HCEC 1CT (cell line): ENCODE data around the gene PSTK.
A peak's percentile ranks its signal among the peaks of the same experiment; 100 is the strongest.

ENCODE experiments used
- DNase-seq: peaks from one replicate; pipeline ENCODE4 v3.0.0-alpha.2; 2017

The PSTK gene

GRCh38 chr10:122980209-122981065 is at the start of gene PSTK:
Gene PSTK, plus strand, starts transcription at chr10:122980401. Its CDS starts 79 bp downstream, at chr10:122980480.
- peak; percentile 88 for DNase-seq

- peak; percentile 23 for DNase-seq
Observed at GRCh38 chr10:122931088-122931906, 48.9 kb upstream of the PSTK start.

GRCh38 chr10:122939133-122939855 is 40.9 kb upstream of the PSTK start:
- DNase-seq = no peak

- peak; percentile 87 for DNase-seq
Observed at GRCh38 chr10:122939856-122940543, 40.2 kb upstream of the PSTK start.

GRCh38 chr10:122949296-122949695 is 30.9 kb upstream of the PSTK start:
- no peak for DNase-seq

GRCh38 chr10:122953902-122954730 is 26.1 kb upstream of the PSTK start, which contains the start of gene C10orf88:
Gene C10orf88, minus strand, starts transcription at chr10:122954227. Its CDS starts 49 bp downstream, at chr10:122954178.
- peak; percentile 100 for DNase-seq

- DNase-seq = no peak
Observed at GRCh38 chr10:122954731-122955050, 25.5 kb upstream of the PSTK start.

GRCh38 chr10:122955892-122956291 is 24.3 kb upstream of the PSTK start:
- no peak for DNase-seq

GRCh38 chr10:122957474-122957873 is 22.7 kb upstream of the PSTK start:
- DNase-seq = no peak

GRCh38 chr10:122962405-122962804 is 17.8 kb upstream of the PSTK start:
- no peak for DNase-seq

GRCh38 chr10:122966879-122967278 is 13.3 kb upstream of the PSTK start:
- DNase-seq = no peak

- no peak for DNase-seq
Observed at GRCh38 chr10:122968698-122969097, 11.5 kb upstream of the PSTK start.

- DNase-seq = no peak
Observed at GRCh38 chr10:122974023-122974422, 6.2 kb upstream of the PSTK start.

- DNase-seq = no peak
Observed at GRCh38 chr10:122974543-122975064, 5.6 kb upstream of the PSTK start.

- peak; percentile 65 for DNase-seq
Observed at GRCh38 chr10:122981066-122981464, 864 bp downstream of the PSTK start.

GRCh38 chr10:122983898-122984297 is 3.7 kb downstream of the PSTK start:
- DNase-seq = no peak

GRCh38 chr10:122984708-122985107 is 4.5 kb downstream of the PSTK start:
- DNase-seq = no peak

- DNase-seq = no peak
Observed at GRCh38 chr10:122986335-122986734, 6.1 kb downstream of the PSTK start.

GRCh38 chr10:122988501-122988900 is 8.3 kb downstream of the PSTK start:
- DNase-seq = no peak

GRCh38 chr10:122990278-122990677 is 10.1 kb downstream of the PSTK start:
- DNase-seq = peak; percentile 47

GRCh38 chr10:122992031-122992585 is 11.9 kb downstream of the PSTK start:
- no peak for DNase-seq
